Gastroesophageal sphincter (tissue), 4 donors: ENCODE measurements around the gene PRKG1. TPM values are rescaled to one million over a fixed set of nuclear protein-coding genes. Genes with fewer than 3 reads are reported as not detected.

ENCODE experiments used
- ATAC-seq: fragments of 150-250 bp; one replicate; pipeline ENCODE4 v1.9.1; 2016; ENCODE audit warnings: mild to moderate bottlenecking, moderate library complexity
- H3K27ac ChIP-seq, 4 donors: fragments of 200-600 bp; sonication (generic) in 3 of 4; 1 replicate in 3 of 4; 2 replicates in 1 of 4; pipeline ENCODE4 v1.5.1; 2016 to 2019
- H3K27me3 ChIP-seq: fragments of 200-600 bp; sonication (generic); one replicate; pipeline ENCODE4 v1.5.1; 2019
- H3K36me3 ChIP-seq, 2 donors: fragments of 200-600 bp; sonication (generic); one replicate each; pipeline ENCODE4 v1.5.1; 2019; ENCODE audit warnings: control low read depth in 1 of 2
- H3K4me1 ChIP-seq, 3 donors: fragments of 200-600 bp; sonication (generic); 1 replicate in 2 of 3; 2 replicates in 1 of 3; pipeline ENCODE4 v1.5.1; 2016 to 2019; ENCODE audit warnings: control low read depth in 2 of 3
- H3K4me3 ChIP-seq, 2 donors: fragments of 200-600 bp; sonication (generic); one replicate each; pipeline ENCODE4 v1.5.1; 2019; ENCODE audit warnings: mild to moderate bottlenecking in 1 of 2, moderate library complexity in 1 of 2
- H3K9me3 ChIP-seq, 3 donors: fragments of 200-600 bp; sonication (generic); one replicate each; pipeline ENCODE4 v1.5.1; 2017 to 2019; ENCODE audit warnings: control low read depth in 2 of 3
- EP300 ChIP-seq: sonication (generic); formaldehyde crosslinking; IDR thresholded peaks from one replicate; pipeline ENCODE4 v1.6.1; 2017; ENCODE audit warnings: antibody characterized with exemption, mild to moderate bottlenecking
- POLR2A ChIP-seq, 2 donors: fragments of 450-650 bp; IDR thresholded peaks; one replicate each; pipeline ENCODE4 v1.6.1; 2017; ENCODE audit warnings: antibody characterized with exemption in 2 of 2, mild to moderate bottlenecking in 2 of 2, moderate library complexity in 1 of 2
- POLR2AphosphoS5 ChIP-seq: sonication (generic); formaldehyde crosslinking; IDR thresholded peaks from one replicate; pipeline ENCODE4 v1.6.1; 2017; ENCODE audit warnings: antibody characterized with exemption
- WGBS, 2 donors: methylation state at CpG; one replicate each; pipeline ENCODE4 v1.1.5; 2018; ENCODE audit warnings: low coverage in 1 of 2; 5-methylcytosine and 5-hydroxymethylcytosine counted together
- total RNA-seq, 4 donors: library from RNA; depleted of rRNA; stranded (reverse); fragments of >200 nt; gene quantifications; one replicate each; pipeline ENCODE4 v1.1.0, GENCODE V29; 2016
- TF ChIP-seq, protein P1 (sequence below), 4 experiments: fragments of 200-600 bp in 2 of 4; fragments of 450-650 bp in 2 of 4; sonication (generic) in 1 of 4; IDR thresholded peaks; one replicate each; pipeline ENCODE4 v1.5.1; 2017 to 2019; ENCODE audit warnings: antibody characterized with exemption in 4 of 4, mild to moderate bottlenecking in 2 of 4, moderate library complexity in 2 of 4

Gene PRKG1
- total RNA-seq, 4 donors from 2014 or later: 27.5 to 73.2 (median 39.2) TPM

DNA sequence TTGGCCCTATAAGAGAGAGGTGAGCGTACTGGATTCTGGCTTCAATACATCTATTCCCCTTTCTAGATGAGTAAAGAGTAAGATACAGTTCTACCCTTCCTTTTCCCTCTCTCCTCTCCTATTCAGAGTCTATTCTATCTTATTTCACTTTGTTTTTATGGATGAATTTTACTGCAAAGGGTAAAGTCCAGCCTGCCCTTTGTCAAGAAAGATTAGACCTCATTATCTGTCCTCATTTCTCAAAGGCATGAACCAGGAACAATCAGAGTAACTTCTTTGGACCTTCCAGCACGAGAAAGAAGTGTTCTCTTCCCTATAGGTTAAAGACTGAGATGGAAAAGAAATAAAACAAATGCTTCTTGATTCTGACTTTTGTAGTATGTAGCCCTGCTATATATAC, 239.0 kb downstream of the PRKG1 start:
- H3K4me1 ChIP-seq: peaks cover 0 to 15% (median 5%) of the 10 kb centered on the region in 3 donors
- TF ChIP-seq POLR2AphosphoS5: no peak
- no peak for TF ChIP-seq POLR2A (IDR thresholded peaks at IDR 0.05)
- TF ChIP-seq EP300: no peak
- TF ChIP-seq, protein P1, sequence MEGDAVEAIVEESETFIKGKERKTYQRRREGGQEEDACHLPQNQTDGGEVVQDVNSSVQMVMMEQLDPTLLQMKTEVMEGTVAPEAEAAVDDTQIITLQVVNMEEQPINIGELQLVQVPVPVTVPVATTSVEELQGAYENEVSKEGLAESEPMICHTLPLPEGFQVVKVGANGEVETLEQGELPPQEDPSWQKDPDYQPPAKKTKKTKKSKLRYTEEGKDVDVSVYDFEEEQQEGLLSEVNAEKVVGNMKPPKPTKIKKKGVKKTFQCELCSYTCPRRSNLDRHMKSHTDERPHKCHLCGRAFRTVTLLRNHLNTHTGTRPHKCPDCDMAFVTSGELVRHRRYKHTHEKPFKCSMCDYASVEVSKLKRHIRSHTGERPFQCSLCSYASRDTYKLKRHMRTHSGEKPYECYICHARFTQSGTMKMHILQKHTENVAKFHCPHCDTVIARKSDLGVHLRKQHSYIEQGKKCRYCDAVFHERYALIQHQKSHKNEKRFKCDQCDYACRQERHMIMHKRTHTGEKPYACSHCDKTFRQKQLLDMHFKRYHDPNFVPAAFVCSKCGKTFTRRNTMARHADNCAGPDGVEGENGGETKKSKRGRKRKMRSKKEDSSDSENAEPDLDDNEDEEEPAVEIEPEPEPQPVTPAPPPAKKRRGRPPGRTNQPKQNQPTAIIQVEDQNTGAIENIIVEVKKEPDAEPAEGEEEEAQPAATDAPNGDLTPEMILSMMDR (IDR thresholded peaks at IDR 0.05): no peak
- H3K27me3 ChIP-seq: no peaks in the 10 kb centered on the region
- no peaks in the 10 kb centered on the region for H3K9me3 ChIP-seq
- no peak overlapping the region for H3K4me3 ChIP-seq
- no peak for ATAC-seq
- WGBS, 2 donors: 68 to 85% methylated on average over 2 of the region's 2 CpGs
- no peak overlapping the region for H3K27ac ChIP-seq
- H3K36me3 ChIP-seq: no peaks in the 10 kb centered on the region

DNA sequence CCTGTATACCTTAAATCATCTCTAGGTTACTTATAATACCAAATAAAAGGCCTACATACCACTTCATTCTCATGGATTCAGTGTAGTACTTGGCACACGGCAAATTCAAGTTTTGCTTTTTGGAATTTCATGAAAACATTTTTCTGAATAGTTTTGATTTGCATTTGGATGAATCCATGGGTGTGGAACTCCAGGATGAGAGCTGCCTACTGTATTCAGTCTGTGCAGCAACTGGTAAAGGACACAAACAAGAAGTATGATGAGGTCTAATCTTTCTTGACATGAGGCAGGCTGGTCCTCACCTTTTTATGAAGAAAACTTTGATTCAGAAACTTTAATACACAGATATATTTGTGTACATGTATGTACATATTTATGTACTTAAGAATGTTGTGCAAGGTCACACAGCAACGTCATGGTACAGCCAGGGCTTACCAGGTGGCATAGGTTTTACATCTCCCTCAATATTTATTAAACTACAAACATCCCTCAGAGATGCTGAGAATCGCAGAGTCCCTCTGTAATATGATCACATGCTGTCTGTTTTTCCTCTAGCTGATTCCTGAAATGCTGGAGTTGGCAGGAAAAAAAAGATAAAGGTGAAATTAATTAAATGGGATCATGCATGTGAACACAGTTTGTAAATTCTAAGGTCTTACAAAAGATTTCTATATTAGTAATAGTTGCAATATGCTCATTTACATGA, 239.6 kb downstream of the PRKG1 start:
- Histone ChIP-seq H3K27me3 (no peaks in the 10 kb centered on the region), H3K4me1 (peaks cover 0 to 15% (median 5%) of the 10 kb centered on the region in 3 donors), H3K9me3 (no peaks in the 10 kb centered on the region), H3K36me3 (no peaks in the 10 kb centered on the region), H3K27ac (no peak overlapping the region), H3K4me3 (no peak overlapping the region)
- no peak for TF ChIP-seq EP300
- TF ChIP-seq POLR2A (IDR thresholded peaks at IDR 0.05): no peak
- TF ChIP-seq, protein P1 (IDR thresholded peaks at IDR 0.05): no peak
- no peak for TF ChIP-seq POLR2AphosphoS5
- 55 to 69% methylated on average over 3 of the region's 3 CpGs for WGBS, 2 donors
- no peak for ATAC-seq

- H3K9me3 ChIP-seq: no peaks in the 10 kb centered on the region
- no peaks in the 10 kb centered on the region for H3K27me3 ChIP-seq
- no peak overlapping the region for H3K4me3 ChIP-seq
- H3K27ac ChIP-seq: no peak overlapping the region
- no peak for TF ChIP-seq EP300
- TF ChIP-seq, protein P1 (IDR thresholded peaks at IDR 0.05): no peak
- no peak for TF ChIP-seq POLR2A (IDR thresholded peaks at IDR 0.05)
- TF ChIP-seq POLR2AphosphoS5: no peak
- WGBS, 2 donors: 78 to 82% methylated on average over 1 of the region's 1 CpG
- H3K4me1 ChIP-seq: peaks cover 0 to 15% (median 5%) of the 10 kb centered on the region in 3 donors
- H3K36me3 ChIP-seq: no peaks in the 10 kb centered on the region
- ATAC-seq: no peak
These were observed 240.2 kb downstream of the PRKG1 start for GRCh38 chr10:51314481-51314880.

- Histone ChIP-seq H3K4me3 (no peak overlapping the region), H3K9me3 (no peaks in the 10 kb centered on the region), H3K27ac (no peak overlapping the region), H3K4me1 (peaks cover 0 to 11% (median 5%) of the 10 kb centered on the region in 3 donors), H3K36me3 (no peaks in the 10 kb centered on the region), H3K27me3 (no peaks in the 10 kb centered on the region)
- TF ChIP-seq EP300 (no peak), POLR2A (IDR thresholded peaks at IDR 0.05) (no peak), POLR2AphosphoS5 (no peak)
- TF ChIP-seq, protein P1 (IDR thresholded peaks at IDR 0.05): no peak
- no peak for ATAC-seq
- 71 to 86% methylated on average over 2 of the region's 2 CpGs for WGBS, 2 donors
These were observed 244.3 kb downstream of the PRKG1 start for GRCh38 chr10:51318399-51319172.

GRCh38 chr10:51319173-51319435, 244.8 kb downstream of the PRKG1 start:
- Histone ChIP-seq H3K36me3 (no peaks in the 10 kb centered on the region), H3K9me3 (no peaks in the 10 kb centered on the region), H3K27ac (no peak overlapping the region), H3K4me3 (no peak overlapping the region), H3K4me1 (peaks cover 0 to 6% (median 1%) of the 10 kb centered on the region in 3 donors), H3K27me3 (no peaks in the 10 kb centered on the region)
- WGBS, 2 donors: 22 to 50% methylated on average over 1 of the region's 1 CpG
- no peak for ATAC-seq
- TF ChIP-seq, protein P1 (IDR thresholded peaks at IDR 0.05): no peak
- TF ChIP-seq POLR2AphosphoS5 (no peak), EP300 (no peak), POLR2A (IDR thresholded peaks at IDR 0.05) (no peak)
